HepG2 (cell line): ENCODE results near the gene STK39. TPM values are rescaled to one million over a fixed set of nuclear protein-coding genes. Genes with fewer than 3 reads are reported as not detected.

Experiments used
- ATAC-seq: fragments of 200-7000 bp; cut with Tn5 transposase; 3 replicates; pipeline ENCODE4 v1.9.1; 2020; ENCODE audit warnings: mild to moderate bottlenecking, moderate library complexity
- BruUV-seq: library from RNA; stranded (reverse); fragments of 400-500 nt; replicated peaks from 2 replicates; lab custom pipeline; 2021; lab: Mats Ljungman, UMichigan
- CTCF ChIA-PET: fragments of 300-600 bp; formaldehyde crosslinking; extraction: SDS; loops from one replicate; lab custom pipeline; 2021; ENCODE audit warnings: low total read pairs, inconsistent platforms, low intra/inter-chr PET ratio; lab: Yijun Ruan, JAX
- POLR2A ChIA-PET: fragments of 350-600 bp; sonication (Branson Sonifier 250); formaldehyde crosslinking; loops from one replicate; lab custom pipeline; 2020; ENCODE audit warnings: antibody characterized with exemption, inconsistent platforms; lab: Yijun Ruan, JAX
- DNase-seq: peaks from one replicate; pipeline ENCODE4 v3.0.0-alpha.2; 2015; ENCODE audit warnings: low spot score
- FAIRE-seq: peaks from 3 replicates; lab custom pipeline; 2011; peaks lifted over from hg19 to GRCh38; lab: Jason Lieb, UNC
- H2AFZ ChIP-seq: one replicate; pipeline ENCODE4 v1.6.1; 2011; ENCODE audit warnings: low read length, inconsistent platforms
- H3K27ac ChIP-seq: fragments of 300-600 bp; 3 replicates; pipeline ENCODE4 v1.8.0; 2011; ENCODE audit warnings: mixed run types, mild to moderate bottlenecking, mixed read lengths, low read length, inconsistent platforms; ENCODE audit not compliant: insufficient read depth; ENCODE audit errors: extremely low read length
- H3K27me3 ChIP-seq, 2 experiments: fragments of 200-600 bp in 1 of 2; 2 replicates in 1 of 2; 3 replicates in 1 of 2; pipeline versions ENCODE4 v1.6.0 to v1.8.0; 2011; ENCODE audit warnings: low read length in 2 of 2, mild to moderate bottlenecking in 2 of 2, moderate library complexity in 2 of 2, inconsistent platforms in 1 of 2; ENCODE audit not compliant: insufficient read depth in 2 of 2, control insufficient read depth in 1 of 2
- H3K36me3 ChIP-seq, 2 experiments: fragments of 200-600 bp in 1 of 2; replicated peaks in 1 of 2; 2 replicates in 1 of 2; 3 replicates in 1 of 2; pipeline versions ENCODE4 v1.5.1 to v1.8.0; 2011; ENCODE audit warnings: low read length in 2 of 2, inconsistent platforms in 1 of 2; ENCODE audit not compliant: insufficient read depth in 2 of 2, control insufficient read depth in 1 of 2
- H3K4me1 ChIP-seq: 2 replicates; pipeline ENCODE4 v1.5.1; 2012; ENCODE audit warnings: low read length, inconsistent platforms; ENCODE audit not compliant: insufficient read depth
- H3K4me2 ChIP-seq: 2 replicates; pipeline ENCODE4 v1.6.0; 2011; ENCODE audit warnings: low read depth, low read length, inconsistent platforms
- H3K4me3 ChIP-seq, 3 experiments: fragments of 200-600 bp in 1 of 3; sonication (generic), shearing (Covaris generic) in 1 of 3; replicated peaks in 1 of 3; 2 replicates each; pipeline ENCODE4 v1.5.1; 2011 to 2016; ENCODE audit warnings: low read length in 3 of 3, inconsistent platforms in 2 of 3, low read depth in 2 of 3, mild to moderate bottlenecking in 2 of 3, control low read depth in 1 of 3, mixed read lengths in 1 of 3; ENCODE audit not compliant: insufficient read depth in 1 of 3
- H3K79me2 ChIP-seq: one replicate; pipeline ENCODE4 v1.6.1; 2011; ENCODE audit warnings: low read length, inconsistent platforms; ENCODE audit not compliant: insufficient read depth
- H3K9ac ChIP-seq: 2 replicates; pipeline ENCODE4 v1.6.0; 2011; ENCODE audit warnings: mild to moderate bottlenecking, low read depth, low read length, inconsistent platforms; ENCODE audit not compliant: insufficient read depth
- H3K9me3 ChIP-seq: 2 replicates; pipeline ENCODE4 v1.5.1; 2012; ENCODE audit warnings: mild to moderate bottlenecking, low read length
- H4K20me1 ChIP-seq: 2 replicates; pipeline ENCODE4 v1.6.0; 2011; ENCODE audit warnings: inconsistent platforms, mild to moderate bottlenecking, low read length, moderate library complexity; ENCODE audit not compliant: insufficient read depth
- CENPBD1 ChIP-seq: sonication (generic); formaldehyde crosslinking; IDR thresholded peaks from 2 replicates; pipeline ENCODE4 v1.8.0; 2022; ENCODE audit warnings: missing genetic modification reagents, low read depth, mild to moderate bottlenecking, borderline replicate concordance
- HMGXB3 ChIP-seq: sonication (generic); formaldehyde crosslinking; IDR thresholded peaks from 2 replicates; pipeline ENCODE4 v1.4.0; 2020; ENCODE audit warnings: missing genetic modification reagents, borderline replicate concordance
- MAFK ChIP-seq, 2 experiments: IDR thresholded peaks in 1 of 2; conservative IDR thresholded peaks in 1 of 2; 2 replicates each; pipeline ENCODE4 v1.6.1; 2011; ENCODE audit warnings: improper control_type of control experiment in 2 of 2, low read length in 2 of 2
- NPAS2 ChIP-seq: sonication (generic); formaldehyde crosslinking; IDR thresholded peaks from 2 replicates; pipeline ENCODE4 v1.8.0; 2022; ENCODE audit warnings: mild to moderate bottlenecking, missing genetic modification reagents, borderline replicate concordance
- POGZ ChIP-seq: sonication (generic); formaldehyde crosslinking; IDR thresholded peaks from 2 replicates; pipeline ENCODE4 v1.4.0; 2020; ENCODE audit warnings: mild to moderate bottlenecking, missing genetic modification reagents
- SP2 ChIP-seq: sonication (generic); formaldehyde crosslinking; IDR thresholded peaks from 2 replicates; pipeline ENCODE4 v1.5.1; 2020; ENCODE audit warnings: mild to moderate bottlenecking, missing genetic modification reagents
- ZNF567 ChIP-seq: sonication (generic); formaldehyde crosslinking; IDR thresholded peaks from 2 replicates; pipeline ENCODE4 v1.8.1; 2023; ENCODE audit warnings: mild to moderate bottlenecking, missing genetic modification reagents, borderline replicate concordance
- ZNF629 ChIP-seq: sonication (generic); formaldehyde crosslinking; conservative IDR thresholded peaks from 2 replicates; pipeline ENCODE4 v1.5.0; 2020; ENCODE audit warnings: missing genetic modification reagents
- WGBS: methylation state at CpG from one replicate; pipeline ENCODE4 v1.1.6; 2017; ENCODE audit warnings: low lambda C conversion rate; 5-methylcytosine and 5-hydroxymethylcytosine counted together
- in situ Hi-C: cut with HindIII; loops from 2 replicates; pipeline ENCODE4 v1.10.0; 2017; ENCODE audit warnings: low pct_unique_long_range_greater_than_20kb; ENCODE audit not compliant: extremely low pct_ligation_motif_present
- intact Hi-C: fragments of 100-400 bp; cut with micrococcal nuclease; formaldehyde crosslinking; loops from one replicate; pipeline ENCODE4 v1.10.0; 2022; ENCODE audit not compliant: unreplicated experiment
- polyA plus RNA-seq, 8 experiments: library from polyadenylated mRNA; depleted of rRNA in 3 of 8; stranded (reverse) in 7 of 8; unstranded in 1 of 8; fragments of >200 nt; fragmentation: Illumina TruSeq in 4 of 8; extraction: Trizol in 4 of 8; gene quantifications; 2 replicates each; pipeline versions ENCODE4 v1.2.1 to v1.2.3, GENCODE V29; 2011 to 2016; ENCODE audit warnings: low read depth in 4 of 8, missing spikeins in 1 of 8, mixed read lengths in 1 of 8; ENCODE audit not compliant: insufficient read depth in 1 of 8
- total RNA-seq, 5 experiments: library from RNA; depleted of rRNA; stranded (reverse); fragments of >200 nt; fragmentation: Illumina TruSeq; extraction: Trizol; gene quantifications; 2 replicates each; pipeline ENCODE4 v1.2.3, GENCODE V29; 2016; ENCODE audit warnings: low read depth in 1 of 5
- TF ChIP-seq, protein P1 (sequence below): sonication (generic); formaldehyde crosslinking; IDR thresholded peaks from 2 replicates; pipeline ENCODE4 v1.9.0; 2022; ENCODE audit warnings: low read depth, missing genetic modification reagents
- TF ChIP-seq, protein P2 (sequence below): sonication (generic); formaldehyde crosslinking; IDR thresholded peaks from 2 replicates; pipeline ENCODE4 v1.5.1; 2020; ENCODE audit warnings: missing genetic modification reagents, mild to moderate bottlenecking, borderline replicate concordance

Gene STK39
- total and polyA plus RNA-seq, 2 of the 13 experiments (the other 11 are each of a cell fraction or from before 2014, with no cell fraction given) = 27.3 to 38.4 TPM

GRCh38 chr2:168157070-168157469 lies 90.3 kb downstream of the STK39 start:
- Histone ChIP-seq H3K4me3 (no peak overlapping the region), H3K27ac (no peak overlapping the region), H3K27me3 (no peaks in the 10 kb centered on the region), H3K36me3 (peaks cover 5 to 34% of the 10 kb centered on the region in 2 experiments; a peak in 4 of 5 replicates), H3K9ac (no peak overlapping the region), H3K79me2 (no peaks in the 10 kb centered on the region), H4K20me1 (no peaks in the 10 kb centered on the region), H3K4me1 (peaks cover 40% of the 10 kb centered on the region), H3K4me2 (no peak overlapping the region), H3K9me3 (no peaks in the 10 kb centered on the region), H2AFZ (no peak overlapping the region)
- intact Hi-C loops = no loop called here
- BruUV-seq = no TSS peak
- DNase-seq (no peak), ATAC-seq (no peak), FAIRE-seq (no peak)
- in situ Hi-C loops = no loop called here
- TF ChIP-seq ZNF567 (CRISPR knock-in tag) = no peak
- TF ChIP-seq, protein P1, sequence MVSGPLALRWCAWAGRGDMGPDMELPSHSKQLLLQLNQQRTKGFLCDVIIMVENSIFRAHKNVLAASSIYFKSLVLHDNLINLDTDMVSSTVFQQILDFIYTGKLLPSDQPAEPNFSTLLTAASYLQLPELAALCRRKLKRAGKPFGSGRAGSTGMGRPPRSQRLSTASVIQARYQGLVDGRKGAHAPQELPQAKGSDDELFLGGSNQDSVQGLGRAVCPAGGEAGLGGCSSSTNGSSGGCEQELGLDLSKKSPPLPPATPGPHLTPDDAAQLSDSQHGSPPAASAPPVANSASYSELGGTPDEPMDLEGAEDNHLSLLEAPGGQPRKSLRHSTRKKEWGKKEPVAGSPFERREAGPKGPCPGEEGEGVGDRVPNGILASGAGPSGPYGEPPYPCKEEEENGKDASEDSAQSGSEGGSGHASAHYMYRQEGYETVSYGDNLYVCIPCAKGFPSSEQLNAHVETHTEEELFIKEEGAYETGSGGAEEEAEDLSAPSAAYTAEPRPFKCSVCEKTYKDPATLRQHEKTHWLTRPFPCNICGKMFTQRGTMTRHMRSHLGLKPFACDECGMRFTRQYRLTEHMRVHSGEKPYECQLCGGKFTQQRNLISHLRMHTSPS = no peak
- no peak for TF ChIP-seq ZNF629 (CRISPR knock-in tag)
- 99% methylated on average over 3 of the region's 3 CpGs for WGBS
- CTCF ChIA-PET = no interaction called here
- POLR2A ChIA-PET = no interaction called here

- H3K27ac ChIP-seq = no peak overlapping the region
- H3K27me3 ChIP-seq = no peaks in the 10 kb centered on the region
- H3K4me2 ChIP-seq = no peak overlapping the region
- DNase-seq (no peak), FAIRE-seq (no peak), ATAC-seq (no peak; the same call in 2 of the 3 replicates)
- H2AFZ ChIP-seq = no peak overlapping the region
- peaks cover 5 to 38% of the 10 kb centered on the region in 2 experiments; a peak in 4 of 5 replicates for H3K36me3 ChIP-seq
- in situ Hi-C loops (no loop called here), intact Hi-C loops (no loop called here)
- no peaks in the 10 kb centered on the region for H3K79me2 ChIP-seq
- ChIA-PET CTCF (no interaction called here), POLR2A (interaction anchor here (2.4 kb wide), 1 partner anchor 9 kb away, joined by 5 read pairs; no protein-coding TSS in a partner anchor)
- no TSS peak for BruUV-seq
- H4K20me1 ChIP-seq = no peaks in the 10 kb centered on the region
- 100% methylated on average over 5 of the region's 5 CpGs for WGBS
- no peak overlapping the region for H3K9ac ChIP-seq
- H3K4me3 ChIP-seq = no peak overlapping the region
- peaks cover 44% of the 10 kb centered on the region for H3K4me1 ChIP-seq
- no peaks in the 10 kb centered on the region for H3K9me3 ChIP-seq
- no peak for TF ChIP-seq SP2 (CRISPR knock-in tag)
- no peak for TF ChIP-seq CENPBD1
- TF ChIP-seq, protein P2, sequence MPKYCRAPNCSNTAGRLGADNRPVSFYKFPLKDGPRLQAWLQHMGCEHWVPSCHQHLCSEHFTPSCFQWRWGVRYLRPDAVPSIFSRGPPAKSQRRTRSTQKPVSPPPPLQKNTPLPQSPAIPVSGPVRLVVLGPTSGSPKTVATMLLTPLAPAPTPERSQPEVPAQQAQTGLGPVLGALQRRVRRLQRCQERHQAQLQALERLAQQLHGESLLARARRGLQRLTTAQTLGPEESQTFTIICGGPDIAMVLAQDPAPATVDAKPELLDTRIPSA = no peak
- no peak for TF ChIP-seq NPAS2
- TF ChIP-seq MAFK (conservative IDR thresholded peaks at IDR 0.05 in 1 of 2, IDR thresholded peaks at IDR 0.05 in 1 of 2; ENCODE audit: low read length in 2 of 2) = no peak
- TF ChIP-seq HMGXB3 (CRISPR knock-in tag) = no peak
- no peak for TF ChIP-seq POGZ (CRISPR knock-in tag)
These were observed 90.7 kb downstream of the STK39 start for GRCh38 chr2:168156661-168157060.
